ENCODE results near the gene CA10. TPM values are rescaled to one million over a fixed set of nuclear protein-coding genes. Genes with fewer than 3 reads are reported as not detected.

CA10 gene
- total RNA-seq, 1 experiment from 2014 or later: not detected

- peaks cover 5% of the 10 kb centered on the region for H3K27me3 Mint-ChIP-seq (ENCODE audit: insufficient read depth, unreplicated experiment)
- intact Hi-C loops (cut with micrococcal nuclease; ENCODE audit: unreplicated experiment): no loop called here
- H3K9me3 Mint-ChIP-seq (ENCODE audit: unreplicated experiment): no peaks in the 10 kb centered on the region
- H3K27me3 ChIP-seq (replicated peaks; ENCODE audit: control insufficient read depth, insufficient read depth, low read length): no peaks in the 10 kb centered on the region
- POLR2A ChIA-PET: no interaction called here
- no TSS peak for BruUV-seq (replicated peaks)
- no peaks in the 10 kb centered on the region for H3K36me3 Mint-ChIP-seq (ENCODE audit: insufficient read depth, unreplicated experiment)
- no peak overlapping the region for H3K27ac Mint-ChIP-seq (ENCODE audit: unreplicated experiment)
- no peak overlapping the region for H3K4me3 ChIP-seq (ENCODE audit: low read depth, low read length)
- no peaks in the 10 kb centered on the region for H3K4me1 ChIP-seq
- CTCF ChIA-PET: no interaction called here
- no peak for DNase-seq
- H3K4me1 Mint-ChIP-seq (ENCODE audit: low read depth, unreplicated experiment): no peaks in the 10 kb centered on the region
- no peak overlapping the region for H3K4me3 Mint-ChIP-seq (ENCODE audit: unreplicated experiment)
- TF ChIP-seq, protein P1, sequence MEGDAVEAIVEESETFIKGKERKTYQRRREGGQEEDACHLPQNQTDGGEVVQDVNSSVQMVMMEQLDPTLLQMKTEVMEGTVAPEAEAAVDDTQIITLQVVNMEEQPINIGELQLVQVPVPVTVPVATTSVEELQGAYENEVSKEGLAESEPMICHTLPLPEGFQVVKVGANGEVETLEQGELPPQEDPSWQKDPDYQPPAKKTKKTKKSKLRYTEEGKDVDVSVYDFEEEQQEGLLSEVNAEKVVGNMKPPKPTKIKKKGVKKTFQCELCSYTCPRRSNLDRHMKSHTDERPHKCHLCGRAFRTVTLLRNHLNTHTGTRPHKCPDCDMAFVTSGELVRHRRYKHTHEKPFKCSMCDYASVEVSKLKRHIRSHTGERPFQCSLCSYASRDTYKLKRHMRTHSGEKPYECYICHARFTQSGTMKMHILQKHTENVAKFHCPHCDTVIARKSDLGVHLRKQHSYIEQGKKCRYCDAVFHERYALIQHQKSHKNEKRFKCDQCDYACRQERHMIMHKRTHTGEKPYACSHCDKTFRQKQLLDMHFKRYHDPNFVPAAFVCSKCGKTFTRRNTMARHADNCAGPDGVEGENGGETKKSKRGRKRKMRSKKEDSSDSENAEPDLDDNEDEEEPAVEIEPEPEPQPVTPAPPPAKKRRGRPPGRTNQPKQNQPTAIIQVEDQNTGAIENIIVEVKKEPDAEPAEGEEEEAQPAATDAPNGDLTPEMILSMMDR (IDR thresholded peaks at IDR 0.05; ENCODE audit: insufficient read depth in 1 of 2, low read depth in 1 of 2, low read length in 1 of 2, severe bottlenecking in 1 of 2, unreplicated experiment in 1 of 2): no peak
- H3K36me3 ChIP-seq (ENCODE audit: control insufficient read depth, insufficient read depth, low read length): no peaks in the 10 kb centered on the region
- H3K9me3 ChIP-seq: no peaks in the 10 kb centered on the region
These were observed 7.6 kb downstream of the CA10 start for GRCh38 chr17:52150935-52151334.

- DNase-seq: no peak
- Histone ChIP-seq H3K27me3 (replicated peaks; ENCODE audit: control insufficient read depth, insufficient read depth, low read length) (no peaks in the 10 kb centered on the region), H3K4me3 (ENCODE audit: low read depth, low read length) (no peak overlapping the region), H3K36me3 (ENCODE audit: control insufficient read depth, insufficient read depth, low read length) (no peaks in the 10 kb centered on the region), H3K4me1 (no peaks in the 10 kb centered on the region), H3K9me3 (no peaks in the 10 kb centered on the region)
- Mint-ChIP-seq H3K4me1 (ENCODE audit: low read depth, unreplicated experiment) (no peaks in the 10 kb centered on the region), H3K27ac (ENCODE audit: unreplicated experiment) (no peak overlapping the region), H3K4me3 (ENCODE audit: unreplicated experiment) (no peak overlapping the region), H3K27me3 (ENCODE audit: insufficient read depth, unreplicated experiment) (peaks cover 5% of the 10 kb centered on the region), H3K36me3 (ENCODE audit: insufficient read depth, unreplicated experiment) (no peaks in the 10 kb centered on the region), H3K9me3 (ENCODE audit: unreplicated experiment) (no peaks in the 10 kb centered on the region)
- TF ChIP-seq, protein P1 (IDR thresholded peaks at IDR 0.05; ENCODE audit: insufficient read depth in 1 of 2, low read depth in 1 of 2, low read length in 1 of 2, severe bottlenecking in 1 of 2, unreplicated experiment in 1 of 2): no peak
- ChIA-PET POLR2A (no interaction called here), CTCF (no interaction called here)
- BruUV-seq (replicated peaks): no TSS peak
- intact Hi-C loops (cut with micrococcal nuclease; ENCODE audit: unreplicated experiment): no loop called here
These were observed 8.9 kb downstream of the CA10 start for GRCh38 chr17:52149626-52150025.

DNA sequence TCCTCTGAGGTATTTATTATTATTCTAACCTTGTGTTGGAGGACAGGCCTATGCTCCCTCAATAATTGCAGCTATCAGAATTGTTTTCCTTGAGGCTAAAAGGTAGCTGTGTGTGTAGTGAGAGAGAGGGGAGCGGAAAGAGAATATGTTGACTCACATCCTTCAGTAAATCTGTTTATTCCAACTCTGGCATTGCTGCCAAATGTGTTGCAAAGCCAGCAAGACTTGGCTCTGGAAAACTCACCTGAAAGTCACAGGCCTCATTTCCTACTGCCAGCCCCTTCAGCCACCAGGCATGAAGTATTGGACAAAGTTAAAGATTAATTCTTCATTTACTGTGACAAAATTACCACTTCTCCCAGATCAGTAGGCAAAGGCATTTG is 9.6 kb downstream of the CA10 start:
- Mint-ChIP-seq H3K4me1 (ENCODE audit: low read depth, unreplicated experiment) (no peaks in the 10 kb centered on the region), H3K36me3 (ENCODE audit: insufficient read depth, unreplicated experiment) (no peaks in the 10 kb centered on the region), H3K27me3 (ENCODE audit: insufficient read depth, unreplicated experiment) (peaks cover 5% of the 10 kb centered on the region), H3K27ac (ENCODE audit: unreplicated experiment) (no peak overlapping the region), H3K4me3 (ENCODE audit: unreplicated experiment) (no peak overlapping the region), H3K9me3 (ENCODE audit: unreplicated experiment) (no peaks in the 10 kb centered on the region)
- CTCF ChIA-PET: no interaction called here
- no peaks in the 10 kb centered on the region for H3K36me3 ChIP-seq (ENCODE audit: control insufficient read depth, insufficient read depth, low read length)
- TF ChIP-seq, protein P1 (IDR thresholded peaks at IDR 0.05; ENCODE audit: insufficient read depth in 1 of 2, low read depth in 1 of 2, low read length in 1 of 2, severe bottlenecking in 1 of 2, unreplicated experiment in 1 of 2): no peak
- H3K9me3 ChIP-seq: no peaks in the 10 kb centered on the region
- H3K27me3 ChIP-seq (replicated peaks; ENCODE audit: control insufficient read depth, insufficient read depth, low read length): no peaks in the 10 kb centered on the region
- H3K4me1 ChIP-seq: no peaks in the 10 kb centered on the region
- no peak for DNase-seq
- no TSS peak for BruUV-seq (replicated peaks)
- intact Hi-C loops (cut with micrococcal nuclease; ENCODE audit: unreplicated experiment): no loop called here
- no peak overlapping the region for H3K4me3 ChIP-seq (ENCODE audit: low read depth, low read length)
- POLR2A ChIA-PET: no interaction called here

Measured in Caco-2 (cell line).